ENCODE results near the gene PEDS1.
"Not testable (repeated sequence)": the region's sequence is repeated elsewhere in the genome, so short reads cannot be mapped to it uniquely, and the experiment has no call there.

The PEDS1 gene

GRCh38 chr20:50163570-50164317 lies 10.2 kb upstream of the PEDS1 start:
- DNase-seq (ENCODE audit: low read depth in 2 of 2), result no peak

DNA sequence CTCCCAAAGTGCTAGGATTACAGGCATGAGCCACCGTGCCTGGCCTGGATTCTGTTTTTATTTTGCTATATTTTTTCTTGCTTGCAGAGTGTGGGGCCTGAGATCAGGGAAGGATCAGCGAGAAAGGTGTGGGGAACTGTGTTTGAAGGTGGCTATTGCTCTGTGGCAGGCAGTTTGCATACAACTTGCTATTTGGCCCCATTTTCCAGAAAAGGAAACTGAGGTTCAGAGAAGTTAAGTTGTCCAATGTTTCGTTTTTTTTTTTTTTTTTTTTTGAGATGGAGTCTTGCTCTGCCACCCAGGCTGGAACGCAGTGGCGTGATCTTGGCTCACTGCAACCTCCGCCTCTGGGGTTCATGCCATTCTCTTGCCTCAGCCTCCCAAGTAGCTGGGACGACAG lies 8.0 kb upstream of the PEDS1 start:
- DNase-seq (ENCODE audit: low read depth in 2 of 2), result not testable (repeated sequence)

- DNase-seq (ENCODE audit: low read depth in 2 of 2), result no peak
These were observed 397 bp downstream of the PEDS1 start for GRCh38 chr20:50153153-50153499.

DNA sequence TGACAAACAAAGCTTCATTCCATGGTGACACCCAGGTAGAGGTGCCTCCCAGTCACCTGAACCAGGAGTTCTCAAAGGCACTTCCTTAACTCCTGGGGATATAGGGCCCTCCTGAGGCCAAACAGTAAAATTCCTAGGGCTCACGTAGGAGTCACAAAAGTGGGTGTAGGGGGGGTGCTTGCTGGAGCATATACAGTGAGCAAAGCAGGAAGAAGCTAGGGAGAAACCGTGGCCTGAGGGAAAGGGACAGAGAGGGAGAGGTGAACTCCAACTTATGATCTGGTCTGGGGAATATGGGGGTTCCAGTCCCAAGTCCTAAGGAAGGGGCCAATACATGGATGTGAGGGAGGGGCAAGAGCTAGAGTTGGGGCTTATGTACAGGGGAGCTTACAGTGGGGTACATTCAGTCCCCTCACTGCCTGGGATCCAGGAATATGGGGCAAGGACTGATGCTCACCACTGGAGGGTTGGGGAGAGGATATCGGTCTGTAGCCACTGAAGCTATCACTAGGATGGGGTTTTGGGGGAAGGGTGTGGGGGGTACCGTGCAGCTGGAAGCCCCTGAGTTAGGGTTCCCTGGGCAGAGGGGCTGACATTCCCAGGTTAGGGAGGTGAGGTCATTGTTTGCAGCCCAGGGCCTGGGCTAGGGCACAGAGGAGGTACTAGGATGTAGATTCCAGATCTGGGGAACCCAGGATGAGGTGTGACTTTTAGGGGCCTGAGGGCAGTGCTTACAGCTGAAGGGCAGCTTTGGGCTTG lies 950 bp downstream of the PEDS1 start:
- DNase-seq (ENCODE audit: low read depth in 2 of 2), result no peak

GRCh38 chr20:50151034-50151743 lies 2.3 kb downstream of the PEDS1 start:
- DNase-seq (ENCODE audit: low read depth in 2 of 2), result no peak

- DNase-seq (ENCODE audit: low read depth in 2 of 2), result no peak
These were observed 3.9 kb downstream of the PEDS1 start for GRCh38 chr20:50149481-50150254.

DNA sequence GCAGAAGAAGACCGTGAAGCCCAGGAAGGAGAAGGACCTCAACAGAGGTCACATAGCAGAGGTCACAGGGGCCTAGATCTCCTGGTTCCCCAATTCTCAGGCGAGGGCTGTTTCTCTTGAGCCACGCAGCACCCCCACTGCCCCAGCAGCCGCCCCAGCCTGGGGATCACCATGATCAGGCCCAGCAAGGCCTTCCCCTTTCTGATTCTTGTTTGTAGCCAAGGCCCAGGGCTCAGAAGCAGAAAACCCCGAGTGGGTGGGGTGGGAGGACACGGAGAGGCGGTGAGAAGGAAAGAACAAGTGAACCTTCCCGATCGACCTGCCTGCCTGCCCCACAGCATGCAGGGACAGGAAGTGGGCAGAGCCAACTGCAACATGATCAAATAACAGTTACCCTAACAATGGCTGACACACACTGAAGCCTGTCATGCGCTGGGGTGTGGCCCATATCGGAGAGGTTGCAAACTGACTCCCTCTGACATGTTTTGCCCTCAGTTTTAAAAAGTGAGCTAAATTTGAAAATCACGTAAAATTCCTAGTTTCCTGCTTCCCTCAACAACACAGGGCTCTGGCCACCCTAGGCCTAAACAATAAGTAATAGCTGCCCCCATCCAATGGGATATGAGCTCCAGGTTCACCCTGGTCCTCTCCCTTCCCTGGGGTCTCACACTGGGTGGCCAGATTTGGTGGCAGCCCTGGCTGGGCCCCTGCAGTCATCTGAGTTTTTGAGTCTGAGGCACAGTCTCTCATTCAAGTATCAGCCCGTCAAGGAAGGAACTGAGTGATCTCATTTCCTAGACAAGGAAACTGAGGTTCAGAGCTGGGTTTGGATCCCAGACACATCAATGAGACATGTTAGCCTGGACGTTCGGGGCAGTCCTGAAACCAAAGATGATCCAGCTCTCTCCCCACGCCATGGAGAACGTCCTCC lies 6.5 kb downstream of the PEDS1 start:
- peak; percentile 50 to 51 for DNase-seq (ENCODE audit: low read depth in 2 of 2)

DNA sequence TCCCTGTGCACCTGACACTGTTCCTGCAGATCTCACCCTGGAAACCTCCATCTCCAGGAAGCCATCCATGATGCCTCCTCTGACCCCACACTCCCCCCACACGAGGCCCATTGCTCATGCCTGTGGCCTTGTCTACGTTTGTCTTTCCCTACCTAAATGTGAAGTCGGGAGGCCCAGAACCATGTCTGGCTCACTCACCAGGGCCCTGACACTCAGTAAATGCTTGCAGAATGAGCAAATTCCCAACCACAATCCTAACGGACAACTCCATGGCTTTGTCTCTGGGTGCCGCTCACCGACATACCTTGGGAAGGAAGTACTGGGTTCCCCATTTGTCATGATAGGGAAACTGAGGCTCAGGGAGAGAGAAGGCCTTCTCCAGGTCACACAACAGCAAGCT lies 7.3 kb downstream of the PEDS1 start:
- DNase-seq (ENCODE audit: low read depth in 2 of 2), result no peak

GRCh38 chr20:50145566-50145965 lies 8.0 kb downstream of the PEDS1 start:
- DNase-seq (ENCODE audit: low read depth in 2 of 2), result no peak

DNA sequence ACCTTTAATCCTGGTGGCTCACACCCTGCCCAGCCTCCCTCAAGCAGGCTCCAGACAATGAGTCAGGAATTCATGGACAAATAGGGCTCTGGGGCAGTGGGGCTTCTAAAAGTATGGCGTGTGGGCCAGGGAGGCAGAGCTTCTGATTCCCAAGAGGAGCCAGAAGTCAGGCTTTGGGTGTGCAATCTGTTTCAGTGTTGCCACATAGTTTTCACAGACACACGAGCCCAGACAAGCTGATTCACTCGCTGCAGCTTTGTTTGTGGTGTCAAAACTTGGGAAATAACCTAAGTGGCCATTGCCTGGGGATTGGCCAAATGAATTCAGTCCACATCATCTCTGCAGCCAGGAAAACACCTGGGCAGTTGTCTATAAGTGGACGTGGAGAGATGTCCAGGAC lies 9.2 kb downstream of the PEDS1 start:
- DNase-seq (ENCODE audit: low read depth in 2 of 2), result no peak

- no peak for DNase-seq (ENCODE audit: low read depth in 2 of 2)
These were observed 10.7 kb downstream of the PEDS1 start for GRCh38 chr20:50142812-50143211.

DNA sequence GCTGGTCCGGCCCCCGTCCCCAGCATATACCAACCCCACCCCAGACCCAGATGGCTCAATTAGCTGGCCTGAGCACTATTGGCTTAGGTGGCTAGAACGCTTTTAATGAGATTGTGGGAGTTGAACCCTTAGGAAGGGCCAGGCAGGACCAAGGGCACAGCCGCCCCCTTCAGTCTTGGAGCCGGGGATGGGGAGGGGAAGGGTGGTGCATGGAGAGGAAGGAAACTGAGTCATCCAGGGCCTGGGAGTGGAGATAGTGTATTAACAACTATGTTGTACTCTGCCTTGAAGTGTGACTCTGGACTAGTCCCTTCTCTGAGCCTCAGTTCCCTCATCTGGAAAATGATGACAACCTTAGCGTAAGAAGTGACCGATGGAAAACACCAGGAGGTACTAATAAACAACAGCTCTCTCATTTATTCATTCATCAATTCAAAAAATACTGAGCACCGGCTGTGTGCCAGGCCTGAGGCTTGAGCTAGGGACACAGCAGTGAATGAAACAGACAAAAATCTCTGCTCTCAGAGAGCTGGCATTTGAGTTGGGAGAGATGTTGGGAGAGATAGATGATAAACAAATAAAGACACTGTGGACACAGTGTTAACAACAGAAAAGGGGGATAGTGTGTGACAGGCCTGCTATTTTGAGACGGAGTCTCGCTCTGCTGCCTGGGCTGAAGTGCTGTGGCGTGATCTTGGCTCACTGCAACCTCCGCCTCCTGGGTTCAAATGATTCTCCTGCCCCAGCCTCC lies 11.5 kb downstream of the PEDS1 start:
- DNase-seq (ENCODE audit: low read depth in 2 of 2), result no peak

GRCh38 chr20:50141018-50141675 lies 12.4 kb downstream of the PEDS1 start:
- DNase-seq (ENCODE audit: low read depth in 2 of 2), result no peak

DNA sequence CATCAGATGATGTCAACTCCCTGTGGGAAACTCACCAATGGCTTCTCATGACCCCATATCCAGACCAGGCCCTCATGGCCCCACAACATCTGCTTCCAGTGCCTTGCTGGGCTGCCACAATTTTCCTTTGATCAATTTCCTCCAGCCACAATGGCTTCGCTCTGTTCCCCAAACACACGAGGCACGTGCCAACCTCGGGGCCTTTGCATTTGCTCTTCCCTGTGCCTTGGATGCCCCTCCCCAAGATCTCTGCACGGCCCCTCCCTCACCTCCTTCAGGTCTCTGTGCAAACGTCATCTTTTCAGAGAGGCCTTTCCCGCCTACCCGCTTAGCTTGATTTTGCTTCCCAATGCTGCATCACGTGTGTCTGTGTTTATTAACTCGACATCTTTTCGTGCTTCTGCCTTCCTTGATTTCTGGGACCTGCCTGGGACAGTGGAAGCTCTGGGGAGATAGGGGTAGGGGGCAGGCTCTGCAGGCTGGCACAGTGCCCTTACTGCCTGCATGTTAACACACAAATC lies 13.1 kb downstream of the PEDS1 start:
- no peak for DNase-seq (ENCODE audit: low read depth in 2 of 2)

- no peak for DNase-seq (ENCODE audit: low read depth in 2 of 2)
These were observed 14.8 kb downstream of the PEDS1 start for GRCh38 chr20:50138479-50139393.

DNA sequence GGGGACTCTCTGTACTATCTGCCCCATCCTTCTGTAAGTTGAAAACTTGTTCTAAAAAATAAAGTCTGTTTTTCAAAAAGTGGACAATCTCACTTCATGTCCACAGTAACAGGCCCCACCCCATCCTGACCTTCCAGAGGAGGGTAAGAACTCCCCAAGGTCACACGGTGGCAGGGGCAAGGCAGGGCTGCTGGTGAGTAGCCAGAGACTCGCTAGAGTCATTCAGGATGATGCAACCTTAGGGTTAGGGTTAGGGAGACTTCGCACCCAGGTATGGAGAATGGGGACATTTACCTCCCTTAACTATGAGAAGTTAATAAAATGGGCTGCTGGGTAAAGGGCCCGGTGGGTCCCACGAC lies 15.4 kb downstream of the PEDS1 start:
- DNase-seq (ENCODE audit: low read depth in 2 of 2), result no peak

DNA sequence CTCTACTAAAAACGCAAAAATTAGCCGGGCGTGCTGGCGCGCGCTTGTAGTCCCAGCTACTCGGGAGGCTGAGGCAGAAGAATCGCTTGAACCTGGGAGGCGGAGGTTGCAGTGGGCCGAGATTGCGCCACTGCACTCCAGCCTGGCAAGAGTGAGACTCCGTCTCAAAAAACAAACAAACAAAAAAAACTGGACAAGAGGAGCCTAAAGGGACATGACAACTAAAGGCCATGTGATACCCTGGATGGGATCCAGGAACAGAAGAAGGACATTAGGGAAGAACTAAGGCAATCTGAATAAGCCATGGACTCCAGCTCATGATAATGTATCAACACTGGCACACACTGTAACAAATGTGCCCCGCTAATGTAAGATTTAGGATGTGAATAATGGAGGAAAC lies 15.8 kb downstream of the PEDS1 start:
- not testable (repeated sequence) for DNase-seq (ENCODE audit: low read depth in 2 of 2)

- DNase-seq (ENCODE audit: low read depth in 2 of 2), result no peak
These were observed 16.5 kb downstream of the PEDS1 start for GRCh38 chr20:50136822-50137599.

All from stimulated activated CD4-positive, alpha-beta T cell treated with anti-CD3 and anti-CD28 coated beads, Interleukin-1b, Interleukin-23, amount 100 ng/mL, for 1 hour (primary cell).